Measurements from ENCODE around the gene FBXL14. TPM values are rescaled to one million over a fixed set of nuclear protein-coding genes. Genes with fewer than 3 reads are reported as not detected.

FBXL14 gene
- total and polyA plus RNA-seq, 12 donors = 1.5 to 8.4 (median 6.5) TPM

GRCh38 chr12:1544996-1545700 lies 49.2 kb downstream of the FBXL14 start:
- 53 to 65% methylated on average over 7 of the region's 7 CpGs for WGBS, 2 donors
- no peak overlapping the region for H3K27ac ChIP-seq
- H3K27me3 ChIP-seq = peaks cover 0 to 6% (median 0%) of the 10 kb centered on the region in 7 donors
- H3K9me3 ChIP-seq = peaks cover 0 to 14% (median 0%) of the 10 kb centered on the region in 11 donors
- H3K4me3 ChIP-seq = no peak overlapping the region
- no peaks in the 10 kb centered on the region for H3K36me3 ChIP-seq
- ATAC-seq = peak in 1 of 8 donors; percentile 25
- H3K4me1 ChIP-seq = peaks cover 0 to 10% (median 0%) of the 10 kb centered on the region in 9 donors
- intact Hi-C loops (cut with DNase I) = no loop called here
- TF ChIP-seq CTCF (IDR thresholded peaks at IDR 0.05) = peak in 4 of 9 donors; percentile 15 to 45 (median 36)
- no peak for DNase-seq

GRCh38 chr12:1542599-1542998 lies 51.8 kb downstream of the FBXL14 start:
- DNase-seq (no peak), ATAC-seq (no peak)
- Histone ChIP-seq H3K9me3 (peaks cover 0 to 14% (median 0%) of the 10 kb centered on the region in 11 donors), H3K27me3 (peaks cover 0 to 23% (median 6%) of the 10 kb centered on the region in 7 donors), H3K27ac (no peak overlapping the region), H3K4me1 (peaks cover 0 to 10% (median 0%) of the 10 kb centered on the region in 9 donors), H3K4me3 (no peak overlapping the region), H3K36me3 (no peaks in the 10 kb centered on the region)
- WGBS, 2 donors = 94 to 96% methylated on average over 7 of the region's 7 CpGs
- intact Hi-C loops (cut with DNase I) = no loop called here
- no peak for TF ChIP-seq CTCF (IDR thresholded peaks at IDR 0.05)

GRCh38 chr12:1540690-1541089 lies 53.7 kb downstream of the FBXL14 start:
- WGBS, 2 donors = 92 to 94% methylated on average over 6 of the region's 6 CpGs
- no peak for TF ChIP-seq CTCF (IDR thresholded peaks at IDR 0.05)
- DNase-seq (no peak), ATAC-seq (no peak)
- Histone ChIP-seq H3K9me3 (peaks cover 0 to 14% (median 0%) of the 10 kb centered on the region in 11 donors), H3K4me3 (no peak overlapping the region), H3K27ac (no peak overlapping the region), H3K27me3 (peaks cover 0 to 42% (median 6%) of the 10 kb centered on the region in 7 donors), H3K36me3 (no peaks in the 10 kb centered on the region), H3K4me1 (peaks cover 0 to 9% (median 0%) of the 10 kb centered on the region in 9 donors)
- intact Hi-C loops (cut with DNase I) = no loop called here

GRCh38 chr12:1539135-1539534 lies 55.2 kb downstream of the FBXL14 start:
- intact Hi-C loops (cut with DNase I) = no loop called here
- ATAC-seq (no peak), DNase-seq (no peak)
- Histone ChIP-seq H3K27me3 (peaks cover 0 to 57% (median 12%) of the 10 kb centered on the region in 7 donors), H3K36me3 (no peaks in the 10 kb centered on the region), H3K4me1 (peaks cover 0 to under 1% (median 0%) of the 10 kb centered on the region in 9 donors), H3K27ac (no peak overlapping the region), H3K4me3 (no peak overlapping the region), H3K9me3 (peaks cover 0 to 11% (median 0%) of the 10 kb centered on the region in 11 donors)
- 83 to 86% methylated on average over 11 of the region's 11 CpGs for WGBS, 2 donors
- TF ChIP-seq CTCF (IDR thresholded peaks at IDR 0.05) = no peak

Measured in heart right ventricle (tissue), 16 donors.